ENCODE results near the gene EZR. TPM values are rescaled to one million over a fixed set of nuclear protein-coding genes. Genes with fewer than 3 reads are reported as not detected.

The EZR gene
- total and polyA plus RNA-seq, 9 of the 15 experiments (the other 6 are each of a cell fraction or from before 2014, with no cell fraction given) = 36.5 to 162 (median 104) TPM

DNA sequence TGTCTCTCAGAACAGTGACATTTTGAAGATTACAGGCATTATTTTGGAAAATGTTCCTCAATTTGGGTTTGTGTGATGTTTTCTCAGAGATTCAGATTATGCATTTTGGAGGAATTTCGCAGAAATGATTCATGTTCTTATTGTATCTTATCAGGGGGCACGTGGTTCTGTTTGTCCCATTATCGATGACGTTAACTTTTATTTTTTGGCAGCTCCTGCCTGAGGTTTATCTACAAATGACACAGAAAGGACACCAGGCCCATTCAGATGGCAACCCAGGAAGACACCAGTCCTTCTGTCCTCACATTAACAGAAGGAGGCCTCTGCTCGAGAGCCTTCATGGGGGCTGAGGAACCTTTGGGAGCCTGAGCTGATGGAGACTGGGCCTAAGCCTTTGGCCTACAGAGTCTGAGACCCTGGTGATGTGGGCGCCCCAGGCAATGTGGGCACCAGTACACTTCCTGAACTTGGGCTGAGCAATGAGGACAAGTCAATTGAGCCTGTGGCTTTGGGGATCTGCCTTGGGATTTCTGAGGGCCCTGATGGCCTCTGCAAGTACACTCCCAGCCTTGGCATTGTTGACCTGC, 41.2 kb upstream of the EZR start (continued):
- TF ChIP-seq USF1 (CRISPR knock-in tag; IDR thresholded peaks at IDR 0.05) = peak; percentile 44
- TF ChIP-seq HNRNPK (IDR thresholded peaks at IDR 0.05; ENCODE audit: low read depth, low read length, poor library complexity, severe bottlenecking) = no peak
- TF ChIP-seq JUND (IDR thresholded peaks at IDR 0.05; ENCODE audit: borderline replicate concordance, low read depth, low read length) = peak; percentile 29; the same call in 1 of the 2 replicates
- no peak; the same call in 2 of the 3 replicates for TF ChIP-seq JUND (tag; IDR thresholded peaks at IDR 0.05; ENCODE audit: borderline replicate concordance, low read depth, low read length)
- no peak for TF ChIP-seq UBTF (IDR thresholded peaks at IDR 0.05; ENCODE audit: borderline replicate concordance in 1 of 2, low read depth in 2 of 2, low read length in 2 of 2)
- TF ChIP-seq MBD2 (IDR thresholded peaks at IDR 0.05; ENCODE audit: borderline replicate concordance, low read depth) = no peak
- TF ChIP-seq CAMTA2 (CRISPR knock-in tag; conservative IDR thresholded peaks at IDR 0.05) = no peak
- TF ChIP-seq MNT (conservative IDR thresholded peaks at IDR 0.05) = peak in 1 of 2 experiments; percentile 48; a peak in 1 of 4 replicates
- 0 out of 2 replicates have a peak, but pooled peaks have one; percentile 23 for TF ChIP-seq CREM (IDR thresholded peaks at IDR 0.05; ENCODE audit: low read depth)
- TF ChIP-seq ZNF592 (IDR thresholded peaks at IDR 0.05) = peak; percentile 68
- TF ChIP-seq NR4A1 (CRISPR knock-in tag; IDR thresholded peaks at IDR 0.05) = no peak
- TF ChIP-seq NR4A1 (tag; IDR thresholded peaks at IDR 0.05) = no peak
- no peak for TF ChIP-seq ZNF551 (CRISPR knock-in tag; IDR thresholded peaks at IDR 0.05)
- no peak for TF ChIP-seq KDM4B (IDR thresholded peaks at IDR 0.05; ENCODE audit: borderline replicate concordance in 2 of 2, low read depth in 1 of 2)
- TF ChIP-seq MYNN (IDR thresholded peaks at IDR 0.05) = no peak
- TF ChIP-seq MYNN (CRISPR knock-in tag; IDR thresholded peaks at IDR 0.05) = no peak
- TF ChIP-seq ZNF584 (CRISPR knock-in tag; IDR thresholded peaks at IDR 0.05; ENCODE audit: low read depth) = no peak
- no peak for TF ChIP-seq NFIX (CRISPR knock-in tag; IDR thresholded peaks at IDR 0.05; ENCODE audit: low read depth)
- TF ChIP-seq CSDE1 (IDR thresholded peaks at IDR 0.05) = no peak
- no peak for TF ChIP-seq NR2F6 (CRISPR knock-in tag; IDR thresholded peaks at IDR 0.05)
